Measurements from ENCODE around the gene STPG2.

STPG2 gene

GRCh38 chr4:97770222-97770621 lies 373.1 kb downstream of the STPG2 start:
- no peak overlapping the region for H3K4me2 ChIP-seq (ENCODE audit: low read depth, low read length)
- no peaks in the 10 kb centered on the region for H3K36me3 ChIP-seq (replicated peaks; ENCODE audit: insufficient read depth, low read length)
- H2AFZ ChIP-seq (ENCODE audit: low read length), result no peak overlapping the region
- no peaks in the 10 kb centered on the region for H3K4me1 ChIP-seq (ENCODE audit: low read length)
- no peak for DNase-seq
- no peak overlapping the region for H3K27ac ChIP-seq (ENCODE audit: low read length)
- H4K20me1 ChIP-seq (ENCODE audit: insufficient read depth, low read length), result no peaks in the 10 kb centered on the region
- no peak overlapping the region for H3K4me3 ChIP-seq (ENCODE audit: low read length)
- H3K9me2 ChIP-seq (replicated peaks; ENCODE audit: insufficient read depth, low read length), result no peaks in the 10 kb centered on the region
- TF ChIP-seq EZH2 (optimal IDR thresholded peaks at IDR 0.05; ENCODE audit: low read depth, low read length) (no peak), EZH2phosphoT487 (IDR thresholded peaks at IDR 0.05; ENCODE audit: low read length) (no peak), CTCF (IDR thresholded peaks at IDR 0.05; ENCODE audit: low read length) (no peak)
- H3K27me3 ChIP-seq (replicated peaks; ENCODE audit: insufficient read depth, low read length), result no peaks in the 10 kb centered on the region
- H3K79me2 ChIP-seq (ENCODE audit: low read length), result no peaks in the 10 kb centered on the region
- no peaks in the 10 kb centered on the region for H3K9me3 ChIP-seq (replicated peaks; ENCODE audit: insufficient read depth, low read length)
- no peak overlapping the region for H3K9ac ChIP-seq (ENCODE audit: low read length)
- H3F3A ChIP-seq (ENCODE audit: insufficient read depth, low read length), result no peaks in the 10 kb centered on the region

- Histone ChIP-seq H3K9me3 (replicated peaks; ENCODE audit: insufficient read depth, low read length) (no peaks in the 10 kb centered on the region), H3K27me3 (replicated peaks; ENCODE audit: insufficient read depth, low read length) (no peaks in the 10 kb centered on the region), H3K9me2 (replicated peaks; ENCODE audit: insufficient read depth, low read length) (no peaks in the 10 kb centered on the region), H3K4me1 (ENCODE audit: low read length) (no peaks in the 10 kb centered on the region), H3K4me2 (ENCODE audit: low read depth, low read length) (no peak overlapping the region), H3K9ac (ENCODE audit: low read length) (no peak overlapping the region), H4K20me1 (ENCODE audit: insufficient read depth, low read length) (no peaks in the 10 kb centered on the region), H3F3A (ENCODE audit: insufficient read depth, low read length) (no peaks in the 10 kb centered on the region), H3K27ac (ENCODE audit: low read length) (no peak overlapping the region), H2AFZ (ENCODE audit: low read length) (no peak overlapping the region), H3K4me3 (ENCODE audit: low read length) (no peak overlapping the region), H3K36me3 (replicated peaks; ENCODE audit: insufficient read depth, low read length) (no peaks in the 10 kb centered on the region), H3K79me2 (ENCODE audit: low read length) (no peaks in the 10 kb centered on the region)
- no peak for DNase-seq
- no peak for TF ChIP-seq EZH2phosphoT487 (IDR thresholded peaks at IDR 0.05; ENCODE audit: low read length)
- no peak for TF ChIP-seq CTCF (IDR thresholded peaks at IDR 0.05; ENCODE audit: low read length)
- no peak for TF ChIP-seq EZH2 (optimal IDR thresholded peaks at IDR 0.05; ENCODE audit: low read depth, low read length)
These were observed 381.2 kb downstream of the STPG2 start for GRCh38 chr4:97762115-97762512.

GRCh38 chr4:97761445-97762114 lies 381.7 kb downstream of the STPG2 start:
- no peaks in the 10 kb centered on the region for H4K20me1 ChIP-seq (ENCODE audit: insufficient read depth, low read length)
- H3K4me3 ChIP-seq (ENCODE audit: low read length), result no peak overlapping the region
- no peak overlapping the region for H3K4me2 ChIP-seq (ENCODE audit: low read depth, low read length)
- H3K27me3 ChIP-seq (replicated peaks; ENCODE audit: insufficient read depth, low read length), result no peaks in the 10 kb centered on the region
- no peak overlapping the region for H3K27ac ChIP-seq (ENCODE audit: low read length)
- H3K9ac ChIP-seq (ENCODE audit: low read length), result no peak overlapping the region
- H3K9me3 ChIP-seq (replicated peaks; ENCODE audit: insufficient read depth, low read length), result no peaks in the 10 kb centered on the region
- TF ChIP-seq EZH2phosphoT487 (IDR thresholded peaks at IDR 0.05; ENCODE audit: low read length) (no peak), EZH2 (optimal IDR thresholded peaks at IDR 0.05; ENCODE audit: low read depth, low read length) (no peak), CTCF (IDR thresholded peaks at IDR 0.05; ENCODE audit: low read length) (no peak)
- no peaks in the 10 kb centered on the region for H3K9me2 ChIP-seq (replicated peaks; ENCODE audit: insufficient read depth, low read length)
- H3K79me2 ChIP-seq (ENCODE audit: low read length), result no peaks in the 10 kb centered on the region
- no peak overlapping the region for H2AFZ ChIP-seq (ENCODE audit: low read length)
- H3K4me1 ChIP-seq (ENCODE audit: low read length), result no peaks in the 10 kb centered on the region
- no peak for DNase-seq
- no peaks in the 10 kb centered on the region for H3F3A ChIP-seq (ENCODE audit: insufficient read depth, low read length)
- no peaks in the 10 kb centered on the region for H3K36me3 ChIP-seq (replicated peaks; ENCODE audit: insufficient read depth, low read length)
